ENCODE measurements around the gene SPINK9.

The SPINK9 gene
- 0 reads per million in 3 experiments for total RNA-seq

GRCh38 chr5:148335259-148335658 is at the start of gene SPINK9:
TSS of gene SPINK9 (plus strand) at chr5:148335559. CDS start at chr5:148335614, 55 bp downstream.
- no peak for DNase-seq

GRCh38 chr5:148290271-148291195 is 44.8 kb upstream of the SPINK9 start:
- DNase-seq = no peak

- DNase-seq = no peak
Observed at GRCh38 chr5:148297731-148298130, 37.6 kb upstream of the SPINK9 start.

- DNase-seq = no peak
Observed at GRCh38 chr5:148306446-148306845, 28.9 kb upstream of the SPINK9 start.

- DNase-seq = no peak
Observed at GRCh38 chr5:148309019-148309418, 26.3 kb upstream of the SPINK9 start.

GRCh38 chr5:148309746-148310145 is 25.6 kb upstream of the SPINK9 start:
- no peak for DNase-seq

GRCh38 chr5:148311484-148311883 is 23.9 kb upstream of the SPINK9 start:
- DNase-seq = no peak

- DNase-seq = no peak
Observed at GRCh38 chr5:148312153-148312552, 23.2 kb upstream of the SPINK9 start, which contains the start of gene SPINK7. TSS of gene SPINK7 (plus strand) at chr5:148312423. CDS start at chr5:148312484, 61 bp downstream.

- DNase-seq = no peak
Observed at GRCh38 chr5:148314187-148314586, 21.2 kb upstream of the SPINK9 start.

GRCh38 chr5:148314731-148315130 is 20.6 kb upstream of the SPINK9 start:
- no peak for DNase-seq

- peak; percentile 17 for DNase-seq
Observed at GRCh38 chr5:148320011-148320963, 15.1 kb upstream of the SPINK9 start.

GRCh38 chr5:148333262-148333849 is 2.0 kb upstream of the SPINK9 start:
- DNase-seq = no peak

GRCh38 chr5:148336704-148337435 is 1.5 kb downstream of the SPINK9 start:
- DNase-seq = no peak

GRCh38 chr5:148342371-148343045 is 7.1 kb downstream of the SPINK9 start:
- DNase-seq = no peak

GRCh38 chr5:148343046-148343407 is 7.7 kb downstream of the SPINK9 start:
- DNase-seq = no peak

GRCh38 chr5:148343603-148344487 is 8.5 kb downstream of the SPINK9 start:
- no peak for DNase-seq

- DNase-seq = no peak
Observed at GRCh38 chr5:148347706-148348105, 12.3 kb downstream of the SPINK9 start.

GRCh38 chr5:148352696-148353095 is 17.3 kb downstream of the SPINK9 start:
- DNase-seq = no peak

- no peak for DNase-seq
Observed at GRCh38 chr5:148353634-148354033, 18.3 kb downstream of the SPINK9 start.

- DNase-seq = no peak
Observed at GRCh38 chr5:148364343-148364742, 29.0 kb downstream of the SPINK9 start.
